CD4-positive, alpha-beta T cell treated with Interleukin-17A for 1 hour (primary cell): Measurements from ENCODE around the gene KCNA2.
A peak's percentile ranks its signal among the peaks of the same experiment; 100 is the strongest.

Source experiments
- DNase-seq: peaks from one replicate; pipeline ENCODE4 v3.0.0-alpha.2; 2020

The KCNA2 gene

DNA sequence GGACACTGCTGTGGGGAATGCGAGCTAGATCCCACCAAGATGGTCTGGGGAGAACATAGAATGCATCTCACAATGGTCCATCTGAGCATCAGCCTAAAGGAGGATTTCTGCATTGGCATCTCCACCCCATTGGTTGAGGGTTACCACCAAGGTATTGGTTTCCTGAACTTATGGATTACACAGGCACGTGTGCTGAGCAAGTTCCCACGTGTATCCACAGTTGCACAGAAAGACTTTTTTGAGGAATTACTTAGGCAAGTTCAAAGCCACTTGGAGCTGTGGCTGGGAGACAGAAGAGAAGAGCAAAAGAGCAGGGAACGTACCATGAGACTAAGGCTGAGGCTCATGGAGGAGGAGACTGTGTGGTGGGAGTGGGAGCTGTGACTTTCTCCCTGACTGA, 43.1 kb downstream of the KCNA2 start:
- DNase-seq, result no peak

GRCh38 chr1:110561596-110561995, 44.6 kb downstream of the KCNA2 start:
- no peak for DNase-seq

GRCh38 chr1:110559157-110559556, 47.0 kb downstream of the KCNA2 start:
- no peak for DNase-seq

- DNase-seq, result no peak
These were observed 48.7 kb downstream of the KCNA2 start for GRCh38 chr1:110557481-110557880.

GRCh38 chr1:110556471-110556807, 49.7 kb downstream of the KCNA2 start:
- no peak for DNase-seq

DNA sequence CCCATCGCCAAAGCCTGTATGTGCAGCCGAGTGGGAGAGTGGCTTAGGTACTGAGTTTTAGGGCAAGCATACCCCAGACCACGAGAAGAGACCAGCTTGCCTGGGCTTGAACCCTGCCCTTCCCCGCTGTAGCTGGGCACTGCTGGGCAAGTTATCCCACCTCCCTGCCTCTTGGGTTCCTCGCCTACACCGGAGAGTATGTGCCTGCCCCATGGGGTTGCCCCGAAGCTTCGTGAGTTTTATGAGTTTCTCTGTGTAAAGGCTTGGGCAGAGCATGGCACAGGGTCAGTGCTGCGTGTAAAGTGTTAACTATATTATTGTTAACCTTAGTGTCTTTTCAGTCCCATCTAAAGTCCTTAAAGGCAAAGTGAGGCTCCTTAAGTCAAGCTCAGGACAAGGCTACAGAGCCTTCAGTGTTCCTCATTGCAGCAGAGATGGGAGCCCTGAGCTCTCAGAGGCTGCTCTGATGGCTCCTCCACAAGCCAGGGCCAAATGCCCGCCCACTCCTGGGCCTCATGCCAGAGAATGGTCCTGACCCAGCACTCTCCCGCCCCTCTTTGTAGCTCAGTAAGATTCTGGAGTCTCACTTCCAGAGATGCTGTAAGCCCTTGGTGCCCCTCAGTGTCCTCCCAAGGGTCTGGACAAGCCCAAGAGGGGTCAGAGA, 50.2 kb downstream of the KCNA2 start:
- DNase-seq, result no peak

- peak; percentile 55 for DNase-seq
These were observed 51.0 kb downstream of the KCNA2 start for GRCh38 chr1:110554871-110555801.

- no peak for DNase-seq
These were observed 54.8 kb downstream of the KCNA2 start for GRCh38 chr1:110551278-110551809.

DNA sequence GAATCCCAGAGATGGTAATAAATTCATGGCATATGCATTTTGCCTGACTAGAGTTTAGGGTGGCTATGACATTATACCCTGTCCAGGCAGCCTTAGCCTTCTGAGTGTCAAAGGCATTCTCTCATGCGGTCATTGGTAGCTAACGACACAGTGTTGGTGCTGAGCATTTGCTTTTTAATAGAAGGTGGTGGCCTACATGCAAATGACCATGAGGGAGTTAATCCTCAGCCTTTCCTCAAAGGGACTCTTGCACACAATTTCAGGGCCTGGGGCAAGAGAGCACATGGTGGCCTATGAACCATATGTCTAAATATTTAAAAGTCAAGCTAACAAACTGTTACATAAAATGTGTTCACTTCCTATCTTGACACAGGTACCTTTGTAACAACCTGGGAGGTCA, 56.3 kb downstream of the KCNA2 start:
- no peak for DNase-seq

- no peak for DNase-seq
These were observed 57.8 kb downstream of the KCNA2 start for GRCh38 chr1:110548381-110548780.

DNA sequence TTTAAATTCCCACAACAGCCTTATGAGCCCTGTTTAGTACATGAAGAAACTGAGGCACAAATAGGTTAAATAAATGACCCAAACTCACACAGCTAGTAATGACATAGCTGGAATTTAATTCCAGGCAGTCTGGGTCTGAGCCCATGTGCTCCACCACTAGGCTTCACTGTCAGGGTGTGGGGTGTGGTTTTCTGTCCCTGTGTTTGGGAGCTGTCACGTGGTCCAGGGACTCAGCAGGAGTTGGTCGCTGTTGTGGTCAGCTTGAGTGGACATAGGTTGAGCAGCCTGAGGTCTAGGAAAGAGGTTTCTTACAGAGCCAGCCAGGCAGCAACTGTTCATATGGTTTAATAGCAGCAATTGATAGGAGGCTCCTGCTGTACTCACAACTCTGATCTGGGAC, 59.1 kb downstream of the KCNA2 start:
- DNase-seq, result no peak

DNA sequence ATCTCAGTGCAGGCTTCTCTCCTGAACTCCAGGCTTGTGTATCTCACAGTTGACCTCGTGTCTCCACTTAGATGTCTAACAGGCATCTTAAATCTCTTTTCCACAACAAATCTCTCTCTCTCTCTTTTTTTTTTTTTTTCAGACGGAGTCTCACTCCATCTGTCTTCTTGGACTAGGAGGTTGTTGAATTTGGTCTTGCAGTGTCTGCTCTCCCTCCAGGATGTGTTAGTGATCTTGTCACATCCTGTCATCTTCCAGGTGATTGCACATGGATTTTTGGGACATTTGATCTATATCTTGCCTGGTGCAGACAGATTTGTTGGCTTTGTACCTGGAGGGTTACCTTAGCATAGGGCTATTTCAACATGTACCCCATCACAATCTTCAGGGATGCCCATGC, 60.7 kb downstream of the KCNA2 start:
- no peak for DNase-seq

DNA sequence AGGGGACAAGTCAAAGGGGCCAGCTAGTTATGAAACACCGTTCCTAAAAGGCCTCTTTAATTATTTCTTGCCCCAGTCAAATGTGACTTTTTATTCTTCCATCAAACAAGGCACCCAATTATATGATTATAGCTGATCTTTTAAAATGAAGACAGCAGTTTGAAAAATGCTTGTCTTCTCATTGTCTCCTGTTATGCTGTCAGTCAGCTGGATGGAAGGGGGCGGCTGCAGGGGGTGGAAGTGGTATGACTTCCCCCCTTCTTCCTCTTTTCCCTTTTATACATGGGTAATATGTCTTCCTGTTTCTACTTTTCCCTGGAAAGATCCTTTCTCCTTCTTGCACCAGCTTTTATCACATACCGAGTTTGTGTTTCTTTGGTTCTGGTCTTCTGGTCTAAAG, 61.4 kb downstream of the KCNA2 start:
- DNase-seq, result no peak
